ENCODE measurements around the gene RARG.

- TF ChIP-seq CTCF (IDR thresholded peaks at IDR 0.05) (no peak), POLR2A (IDR thresholded peaks at IDR 0.05) (no peak), POLR2AphosphoS5 (IDR thresholded peaks at IDR 0.05) (no peak), EP300 (IDR thresholded peaks at IDR 0.05; ENCODE audit: low read depth) (no peak)
These were observed 62.4 kb downstream of the RARG start for GRCh38 chr12:53169644-53170043.

Measured in transverse colon (tissue), 4 donors.